Activated CD4-positive, alpha-beta T cell treated with anti-CD3 and anti-CD28 coated beads for 24 hours (primary cell): ENCODE measurements around the gene PCDHGC5.

ENCODE experiments used
- DNase-seq, 2 donors: peaks; one replicate each; pipeline ENCODE4 v3.0.0-alpha.2; 2020; ENCODE audit warnings: low read depth in 2 of 2

PCDHGC5 gene

DNA sequence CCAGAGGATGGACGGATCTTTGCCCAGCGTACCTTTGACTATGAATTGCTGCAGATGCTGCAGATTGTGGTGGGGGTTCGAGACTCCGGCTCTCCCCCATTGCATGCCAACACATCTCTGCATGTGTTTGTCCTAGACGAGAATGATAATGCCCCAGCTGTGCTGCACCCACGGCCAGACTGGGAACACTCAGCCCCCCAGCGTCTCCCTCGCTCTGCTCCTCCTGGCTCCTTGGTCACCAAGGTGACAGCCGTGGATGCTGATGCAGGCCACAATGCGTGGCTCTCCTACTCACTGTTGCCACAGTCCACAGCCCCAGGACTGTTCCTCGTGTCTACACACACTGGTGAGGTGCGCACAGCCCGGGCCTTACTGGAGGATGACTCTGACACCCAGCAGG lies 1.9 kb downstream of the PCDHGC5 start:
- DNase-seq = no peak

DNA sequence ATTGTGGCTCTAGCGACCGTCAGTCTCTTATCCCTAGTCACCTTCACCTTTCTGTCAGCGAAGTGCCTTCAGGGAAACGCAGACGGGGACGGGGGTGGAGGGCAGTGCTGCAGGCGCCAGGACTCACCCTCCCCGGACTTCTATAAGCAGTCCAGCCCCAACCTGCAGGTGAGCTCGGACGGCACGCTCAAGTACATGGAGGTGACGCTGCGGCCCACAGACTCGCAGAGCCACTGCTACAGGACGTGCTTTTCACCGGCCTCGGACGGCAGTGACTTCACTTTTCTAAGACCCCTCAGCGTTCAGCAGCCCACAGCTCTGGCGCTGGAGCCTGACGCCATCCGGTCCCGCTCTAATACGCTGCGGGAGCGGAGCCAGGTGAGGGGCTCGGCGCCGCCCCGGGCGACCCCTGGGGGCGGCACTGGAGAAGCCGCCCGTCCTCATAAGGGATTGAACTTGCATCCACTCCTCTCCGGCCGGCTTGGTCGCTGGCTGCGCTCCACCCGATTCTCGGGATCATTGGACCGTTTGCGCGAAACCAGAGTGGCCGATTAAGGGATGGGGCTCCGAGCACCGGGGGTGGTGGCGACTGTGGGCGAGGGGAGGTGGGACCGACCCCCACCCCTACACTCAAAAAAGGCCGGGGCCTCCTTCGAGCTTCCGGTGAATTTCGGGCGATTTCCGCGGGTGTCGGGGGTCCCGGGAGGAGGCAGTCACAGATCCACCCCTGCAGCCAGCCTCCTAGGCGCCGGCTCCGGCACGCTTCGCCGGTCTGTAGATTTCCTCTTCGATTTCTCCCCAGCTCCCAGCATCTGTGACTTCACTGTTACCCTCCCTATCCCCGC lies 2.7 kb downstream of the PCDHGC5 start:
- no peak for DNase-seq

DNA sequence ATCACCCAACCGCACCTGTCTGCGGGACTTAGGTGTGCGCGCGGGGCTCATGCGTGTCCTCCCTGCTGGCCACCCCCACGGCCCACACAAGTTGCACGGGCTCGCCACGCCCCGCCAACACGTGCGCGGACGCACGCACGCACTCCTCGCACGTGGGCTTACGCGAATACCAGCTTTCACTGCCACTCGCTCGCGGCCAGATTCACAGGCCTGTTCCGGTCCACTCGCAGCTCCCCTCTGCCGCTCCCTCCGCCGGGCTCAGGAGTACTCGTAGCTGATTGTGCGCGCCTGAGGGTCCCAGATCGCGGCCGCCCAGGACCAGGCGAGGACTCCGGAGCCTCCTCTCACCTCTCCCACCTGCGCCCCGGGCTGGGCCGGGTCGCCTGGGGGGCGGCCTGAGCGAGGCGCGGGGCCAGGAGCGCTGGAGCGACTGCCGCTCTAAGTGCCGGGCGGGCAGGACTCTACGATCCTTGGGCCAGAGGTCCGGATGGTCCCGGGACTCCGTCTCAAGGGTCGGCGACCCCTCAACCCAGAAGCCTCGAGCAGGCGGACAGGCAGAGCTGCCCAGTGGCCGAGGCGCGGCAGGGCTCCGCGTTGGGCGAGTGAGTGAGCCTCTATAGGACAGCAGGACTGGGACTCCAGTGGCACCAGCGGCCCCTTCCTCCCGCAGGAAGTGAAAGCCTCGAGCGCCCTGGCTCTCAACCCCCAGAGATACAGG lies 3.4 kb downstream of the PCDHGC5 start:
- no peak for DNase-seq

DNA sequence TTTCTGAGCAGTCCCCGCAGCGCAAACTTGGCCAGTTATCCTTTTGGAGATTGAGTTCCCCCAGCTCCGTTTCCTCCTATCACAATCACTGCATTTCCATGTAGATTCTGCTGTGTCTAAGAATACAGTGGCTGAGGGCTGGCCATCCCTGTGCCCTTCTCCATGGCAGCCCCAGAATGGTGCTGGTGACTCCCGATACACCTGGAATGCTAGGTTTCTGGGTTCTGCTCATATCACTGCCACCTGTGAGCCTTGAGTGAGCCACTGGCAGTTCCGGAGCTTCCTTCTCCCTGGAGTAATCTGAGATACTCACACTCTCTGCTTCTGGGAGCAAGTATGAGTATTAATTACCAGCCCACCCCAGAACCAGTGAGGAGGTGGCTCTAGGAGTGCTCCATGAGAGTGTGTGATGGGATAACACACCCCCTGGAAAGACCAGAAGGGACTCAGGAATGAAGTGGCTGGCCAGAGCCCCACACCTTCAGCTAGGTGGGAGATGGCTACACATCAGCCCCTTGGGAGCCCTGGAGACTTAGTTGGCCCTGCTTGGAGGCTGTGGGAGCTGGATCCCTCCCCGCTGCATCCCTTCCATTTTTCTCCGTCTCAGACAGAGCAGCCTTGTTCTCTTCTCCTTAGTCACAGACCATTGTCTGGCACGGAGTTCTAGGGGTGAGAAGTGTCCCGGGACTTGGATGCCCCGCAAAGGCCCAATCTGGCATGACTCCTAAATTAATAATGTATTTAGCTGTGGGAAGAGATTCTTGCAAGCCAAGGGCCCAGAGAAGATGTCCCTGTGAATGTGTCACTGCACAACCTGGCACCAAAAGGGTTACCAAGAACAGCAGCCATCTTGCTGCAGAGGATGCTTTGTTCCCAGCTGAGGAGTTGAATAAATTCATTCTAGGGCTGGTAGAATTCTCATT lies 4.9 kb downstream of the PCDHGC5 start:
- no peak for DNase-seq

DNA sequence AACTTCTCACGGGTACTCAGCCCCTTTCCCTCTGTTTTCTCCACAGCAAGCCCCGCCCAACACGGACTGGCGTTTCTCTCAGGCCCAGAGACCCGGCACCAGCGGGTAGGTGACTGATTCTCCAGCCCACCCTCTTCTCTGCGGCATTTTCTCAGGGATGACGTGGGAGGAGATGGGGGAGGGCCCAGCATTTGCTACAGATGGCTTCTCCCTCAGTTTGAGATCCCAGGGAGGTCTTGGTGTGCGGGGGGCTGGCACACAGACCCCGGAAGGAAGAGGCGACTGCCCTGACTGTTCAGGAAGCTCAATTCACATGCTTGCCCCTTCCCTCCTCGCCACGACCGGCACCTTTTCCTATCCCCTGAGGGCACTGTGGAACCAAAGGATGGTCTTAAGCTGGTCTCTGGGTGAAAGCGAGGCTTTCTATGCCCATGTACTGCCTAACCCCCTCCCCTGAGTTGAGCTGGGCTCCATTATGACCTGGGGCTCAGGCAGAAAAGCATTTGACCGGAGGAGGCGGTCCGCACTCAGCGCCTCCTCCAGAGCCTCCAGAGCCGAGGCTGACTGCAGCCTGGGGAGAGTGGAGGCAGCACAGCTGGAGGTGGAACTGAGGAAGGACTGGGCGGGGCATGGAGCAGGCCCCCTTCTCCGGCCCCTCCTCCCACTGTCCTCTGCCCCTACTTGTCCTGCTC lies 6.0 kb downstream of the PCDHGC5 start:
- no peak for DNase-seq

DNA sequence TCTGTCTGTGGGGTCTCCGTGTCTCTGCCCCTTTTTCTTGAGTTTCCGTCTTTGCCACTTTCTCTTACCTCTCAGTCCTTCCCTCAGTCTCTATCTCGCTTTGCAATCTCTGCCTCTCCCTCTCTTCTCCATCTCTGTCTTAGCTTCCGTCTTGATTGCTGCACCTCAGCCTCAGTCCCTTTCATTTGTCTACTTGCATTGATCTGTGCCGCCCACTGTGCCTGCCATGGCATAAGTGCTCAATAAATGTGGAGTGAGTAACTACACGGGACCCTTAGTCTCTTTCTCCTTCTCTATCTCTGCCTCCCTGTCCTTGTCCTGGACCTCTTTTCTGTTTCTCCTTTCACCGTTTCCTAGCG lies 6.6 kb downstream of the PCDHGC5 start:
- DNase-seq = no peak

DNA sequence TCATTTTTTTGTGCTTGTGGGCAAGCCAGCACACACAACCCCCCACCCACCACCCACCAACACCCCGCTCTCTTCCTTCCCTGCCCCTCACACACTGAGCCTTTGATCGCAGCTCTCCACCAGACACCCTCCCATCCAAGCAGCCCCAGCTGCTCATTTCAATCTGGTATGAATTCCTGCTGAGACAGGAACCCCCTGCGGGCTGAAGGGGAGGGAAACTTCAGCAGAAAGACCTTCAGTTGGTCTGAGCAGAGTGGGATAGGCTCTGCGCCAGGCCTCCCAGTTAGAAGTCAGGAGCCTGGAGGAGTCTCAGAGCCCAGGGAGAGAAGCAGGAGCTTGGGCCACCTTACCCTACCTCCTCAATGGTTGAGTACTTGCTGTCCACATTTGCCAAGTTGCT lies 7.2 kb downstream of the PCDHGC5 start:
- DNase-seq = no peak

DNA sequence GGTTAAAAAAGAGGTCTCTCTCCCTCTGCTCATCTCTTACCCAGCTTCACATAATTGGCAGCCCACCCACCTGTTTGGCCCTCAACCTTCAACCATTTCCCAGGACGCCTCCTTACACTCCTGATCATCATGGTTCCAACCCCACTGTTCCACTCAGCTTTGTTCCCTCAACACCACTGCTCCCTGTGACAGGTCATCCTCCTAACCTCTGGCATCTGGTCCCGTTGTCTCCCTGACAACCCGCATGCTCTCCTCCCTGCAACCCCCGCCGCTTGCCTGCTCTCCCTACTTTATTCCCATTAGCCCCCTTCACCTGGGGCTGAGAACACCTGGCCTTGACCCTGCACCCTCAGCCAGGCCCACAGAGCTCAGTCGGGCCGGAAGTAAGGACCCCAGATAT lies 12.9 kb downstream of the PCDHGC5 start:
- no peak for DNase-seq

DNA sequence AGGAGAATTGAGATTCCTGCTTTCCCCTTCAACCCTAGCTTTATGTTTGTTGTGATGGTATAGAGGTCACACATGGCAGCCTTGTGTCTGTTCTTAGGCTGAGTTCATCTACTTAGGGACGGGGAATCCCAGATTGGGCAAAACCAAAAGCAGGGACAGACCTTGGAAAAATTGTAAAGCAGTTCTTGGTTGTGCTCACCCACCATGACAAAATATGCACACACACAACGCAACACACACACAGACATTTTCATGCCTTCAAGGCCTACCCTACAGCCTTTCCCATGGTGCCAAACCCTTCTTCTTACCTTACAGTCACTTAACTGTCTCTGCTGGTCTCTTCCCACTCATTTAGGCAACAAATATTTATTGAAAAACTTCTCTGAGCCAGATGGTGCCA lies 14.8 kb downstream of the PCDHGC5 start:
- no peak for DNase-seq

DNA sequence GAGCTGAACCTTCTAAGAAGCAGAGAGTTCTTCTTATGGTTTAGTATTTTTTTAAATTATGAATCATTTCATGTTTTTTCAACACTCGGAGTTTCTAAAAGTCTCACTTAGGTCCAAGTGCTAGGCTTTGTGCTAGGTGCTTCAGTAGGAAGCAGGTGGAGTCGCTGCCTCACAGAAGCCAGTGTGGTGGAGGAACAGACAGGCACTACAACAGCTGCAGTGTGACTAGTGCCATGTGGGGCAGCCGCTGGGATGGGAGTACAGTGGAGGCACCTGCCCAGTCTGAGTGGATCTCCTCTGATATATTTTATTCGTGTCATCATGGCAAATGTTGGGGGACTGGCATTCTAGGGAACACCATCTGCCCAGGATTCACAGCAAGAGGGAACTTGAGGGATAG lies 15.3 kb downstream of the PCDHGC5 start:
- no peak for DNase-seq

DNA sequence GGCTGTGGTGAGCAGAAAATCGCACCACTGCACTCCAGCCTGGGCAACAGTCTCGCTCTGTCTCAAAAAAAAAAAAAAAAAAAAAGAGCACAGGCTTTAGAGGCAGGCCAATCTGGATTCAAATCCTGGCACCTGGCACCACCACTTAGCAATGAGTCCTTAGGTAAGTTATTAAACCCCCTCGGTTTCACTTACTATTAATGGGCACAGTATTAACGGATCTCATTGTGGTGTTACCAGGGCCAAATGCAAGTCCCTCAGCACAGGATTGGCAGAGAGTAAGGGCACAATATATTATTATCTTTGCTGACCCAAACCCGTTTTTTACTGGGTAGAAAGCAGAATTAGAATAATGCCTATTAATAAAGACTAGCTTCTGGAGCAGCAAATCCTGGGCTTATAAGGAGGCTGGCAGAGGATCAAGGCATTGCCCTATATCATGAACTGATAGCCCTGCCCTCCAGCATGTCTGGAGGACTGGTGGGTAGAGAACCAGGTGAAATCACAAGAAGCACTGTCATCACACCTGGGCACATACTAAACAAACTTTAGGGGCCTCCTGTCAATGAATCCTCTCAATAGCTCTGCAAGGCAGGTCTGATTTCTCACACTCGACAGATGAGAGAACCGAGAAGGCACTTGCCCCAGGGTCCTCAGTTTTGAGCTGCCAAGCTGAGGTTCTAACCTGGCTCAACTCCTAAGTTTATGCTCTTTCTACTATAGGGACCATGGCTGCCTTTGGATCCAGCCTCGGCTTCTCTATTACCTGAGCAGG lies 17.7 kb downstream of the PCDHGC5 start:
- DNase-seq = no peak

DNA sequence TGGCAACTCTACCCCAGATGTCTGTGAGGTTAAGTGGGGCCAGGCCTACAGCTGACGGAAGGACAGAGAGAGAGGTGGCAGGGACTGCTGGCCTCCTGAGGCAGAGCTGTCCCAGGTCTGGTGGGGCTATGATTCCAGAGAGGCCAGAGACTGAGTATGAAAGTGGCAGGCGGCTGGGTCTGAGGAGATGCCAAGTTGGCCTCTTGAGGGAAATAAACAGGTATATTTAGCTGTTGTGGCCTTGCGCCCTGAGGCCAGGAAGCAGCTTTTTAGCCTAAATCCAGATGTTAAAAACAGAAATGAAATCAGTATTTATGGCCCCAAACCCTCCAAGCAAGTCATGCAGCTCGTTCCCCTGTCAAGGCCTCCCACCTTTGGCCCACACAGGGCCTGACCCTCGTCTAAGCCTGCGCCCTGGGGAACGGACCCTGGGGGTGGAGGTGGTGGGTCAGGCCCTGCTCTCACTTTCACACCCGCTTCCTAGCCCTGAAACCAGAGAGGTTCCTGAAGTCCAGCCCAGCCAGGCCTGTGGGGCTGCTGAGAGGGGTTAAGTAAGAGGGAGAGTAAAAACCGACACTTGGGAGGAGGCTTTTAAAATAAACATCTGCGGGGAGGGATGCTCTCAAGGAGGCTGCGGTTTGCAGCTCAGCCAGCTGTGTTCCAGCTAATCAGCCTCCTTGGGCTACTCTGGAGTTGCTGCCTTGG lies 18.7 kb downstream of the PCDHGC5 start:
- DNase-seq = no peak

DNA sequence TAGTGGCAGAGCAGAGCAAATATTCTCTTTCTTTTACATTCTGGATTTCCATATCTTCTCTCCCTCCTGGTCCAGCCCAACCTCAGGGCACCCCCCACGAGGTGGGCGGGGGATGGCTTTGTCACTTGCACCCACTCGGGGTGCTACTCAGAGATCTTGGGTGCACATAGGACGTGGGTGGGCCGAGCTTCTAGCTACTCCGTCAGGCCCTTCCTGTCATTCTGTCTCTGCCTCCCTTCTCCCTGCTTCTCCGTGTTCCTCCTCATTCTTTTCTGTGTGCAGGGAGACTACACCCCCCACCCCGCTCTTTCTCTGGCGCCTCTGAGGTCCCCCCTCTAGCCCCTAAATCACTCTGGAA lies 19.5 kb downstream of the PCDHGC5 start:
- DNase-seq = no peak

DNA sequence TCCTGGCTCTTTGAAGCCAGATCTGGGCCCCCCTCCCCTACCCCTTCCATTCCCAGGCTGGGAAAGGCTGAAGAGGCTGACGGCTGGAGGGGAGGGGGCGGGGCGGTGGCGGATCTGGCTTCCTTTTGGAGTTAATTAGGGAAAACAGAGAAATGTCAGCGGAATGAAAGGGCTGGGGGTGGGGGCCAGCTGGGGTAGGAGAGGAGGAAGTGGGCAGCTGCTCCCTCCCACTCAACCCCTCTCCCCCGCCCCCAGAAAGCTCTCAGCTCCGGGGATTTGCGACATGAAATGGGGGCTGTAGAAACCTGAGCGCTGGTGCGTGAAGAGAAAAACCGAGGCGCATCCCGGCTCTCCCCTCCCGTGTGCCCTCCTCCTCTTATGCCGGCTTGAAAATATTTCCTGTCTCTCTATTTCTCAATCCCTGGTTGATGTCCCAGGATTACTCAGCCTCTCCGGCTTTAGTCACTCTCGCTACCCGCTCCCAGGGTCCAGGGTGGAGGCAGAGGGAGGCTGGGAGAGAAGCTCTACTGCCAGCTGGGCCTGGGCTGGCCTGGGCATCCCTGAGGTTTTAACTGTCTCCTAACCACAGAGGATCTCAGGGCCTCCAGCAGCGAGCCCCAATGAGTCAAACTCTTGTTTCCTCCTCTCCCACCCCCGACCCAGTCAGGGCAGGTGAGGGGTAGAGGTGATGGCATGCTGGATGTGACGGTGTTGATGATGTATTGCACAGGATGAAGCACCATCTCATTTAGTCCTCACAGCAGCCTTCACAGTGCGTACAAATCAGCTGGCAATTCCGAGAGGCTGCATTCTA lies 20.1 kb downstream of the PCDHGC5 start:
- DNase-seq = no peak

DNA sequence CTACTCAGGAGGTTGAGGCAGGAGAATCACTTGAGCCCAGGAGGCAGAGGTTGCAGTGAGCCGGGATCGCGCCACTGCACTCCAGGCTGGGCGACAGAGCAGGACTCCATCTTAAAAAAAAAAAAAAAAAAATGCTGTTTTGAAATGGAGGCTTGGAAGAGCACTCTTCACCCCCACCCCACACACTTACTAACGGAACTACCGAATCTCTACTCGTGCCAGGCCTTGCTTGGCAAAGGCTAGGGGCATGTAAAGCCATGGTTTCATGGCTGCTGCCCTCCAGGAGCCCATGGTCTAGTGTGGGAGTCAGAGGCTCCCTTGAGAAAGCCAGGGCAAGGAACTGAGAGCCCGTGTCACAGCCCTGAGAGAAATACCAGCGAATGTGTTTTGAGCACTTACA lies 21.3 kb downstream of the PCDHGC5 start:
- no peak for DNase-seq

DNA sequence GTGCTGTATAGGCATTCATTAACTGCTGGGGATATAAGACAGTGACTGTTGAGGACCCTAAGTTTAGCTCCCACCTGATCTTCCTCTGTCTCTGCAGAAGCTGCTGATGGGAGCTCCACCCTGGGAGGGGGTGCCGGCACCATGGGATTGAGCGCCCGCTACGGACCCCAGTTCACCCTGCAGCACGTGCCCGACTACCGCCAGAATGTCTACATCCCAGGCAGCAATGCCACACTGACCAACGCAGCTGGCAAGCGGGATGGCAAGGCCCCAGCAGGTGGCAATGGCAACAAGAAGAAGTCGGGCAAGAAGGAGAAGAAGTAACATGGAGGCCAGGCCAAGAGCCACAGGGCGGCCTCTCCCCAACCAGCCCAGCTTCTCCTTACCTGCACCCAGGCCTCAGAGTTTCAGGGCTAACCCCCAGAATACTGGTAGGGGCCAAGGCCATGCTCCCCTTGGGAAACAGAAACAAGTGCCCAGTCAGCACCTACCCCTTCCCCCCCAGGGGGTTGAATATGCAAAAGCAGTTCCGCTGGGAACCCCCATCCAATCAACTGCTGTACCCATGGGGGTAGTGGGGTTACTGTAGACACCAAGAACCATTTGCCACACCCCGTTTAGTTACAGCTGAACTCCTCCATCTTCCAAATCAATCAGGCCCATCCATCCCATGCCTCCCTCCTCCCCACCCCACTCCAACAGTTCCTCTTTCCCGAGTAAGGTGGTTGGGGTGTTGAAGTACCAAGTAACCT lies 22.1 kb downstream of the PCDHGC5 start:
- DNase-seq = no peak

DNA sequence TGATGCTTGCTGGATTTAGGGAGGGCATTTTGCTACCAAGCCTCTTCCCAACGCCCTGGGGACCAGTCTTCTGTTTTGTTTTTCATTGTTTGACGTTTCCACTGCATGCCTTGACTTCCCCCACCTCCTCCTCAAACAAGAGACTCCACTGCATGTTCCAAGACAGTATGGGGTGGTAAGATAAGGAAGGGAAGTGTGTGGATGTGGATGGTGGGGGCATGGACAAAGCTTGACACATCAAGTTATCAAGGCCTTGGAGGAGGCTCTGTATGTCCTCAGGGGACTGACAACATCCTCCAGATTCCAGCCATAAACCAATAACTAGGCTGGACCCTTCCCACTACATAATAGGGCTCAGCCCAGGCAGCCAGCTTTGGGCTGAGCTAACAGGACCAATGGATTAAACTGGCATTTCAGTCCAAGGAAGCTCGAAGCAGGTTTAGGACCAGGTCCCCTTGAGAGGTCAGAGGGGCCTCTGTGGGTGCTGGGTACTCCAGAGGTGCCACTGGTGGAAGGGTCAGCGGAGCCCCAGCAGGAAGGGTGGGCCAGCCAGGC lies 23.0 kb downstream of the PCDHGC5 start:
- no peak for DNase-seq

DNA sequence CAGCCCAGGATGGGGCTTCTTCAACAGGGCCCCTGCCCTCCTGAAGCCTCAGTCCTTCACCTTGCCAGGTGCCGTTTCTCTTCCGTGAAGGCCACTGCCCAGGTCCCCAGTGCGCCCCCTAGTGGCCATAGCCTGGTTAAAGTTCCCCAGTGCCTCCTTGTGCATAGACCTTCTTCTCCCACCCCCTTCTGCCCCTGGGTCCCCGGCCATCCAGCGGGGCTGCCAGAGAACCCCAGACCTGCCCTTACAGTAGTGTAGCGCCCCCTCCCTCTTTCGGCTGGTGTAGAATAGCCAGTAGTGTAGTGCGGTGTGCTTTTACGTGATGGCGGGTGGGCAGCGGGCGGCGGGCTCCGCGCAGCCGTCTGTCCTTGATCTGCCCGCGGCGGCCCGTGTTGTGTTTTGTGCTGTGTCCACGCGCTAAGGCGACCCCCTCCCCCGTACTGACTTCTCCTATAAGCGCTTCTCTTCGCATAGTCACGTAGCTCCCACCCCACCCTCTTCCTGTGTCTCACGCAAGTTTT lies 23.6 kb downstream of the PCDHGC5 start:
- DNase-seq = peak; percentile 77 to 87
